Endothelial cell (in vitro differentiated cells): ENCODE measurements around the gene TECR. TPM values are rescaled to one million over a fixed set of nuclear protein-coding genes. Genes with fewer than 3 reads are reported as not detected.
"Not testable (repeated sequence)": the region's sequence is repeated elsewhere in the genome, so short reads cannot be mapped to it uniquely, and the experiment has no call there.

Experiments
- DNase-seq: peaks from one replicate; pipeline ENCODE4 v3.0.0; 2021; ENCODE audit warnings: low spot score
- H3K27ac Mint-ChIP-seq: one replicate; pipeline ENCODE4 v1.8.0; 2021; ENCODE audit warnings: mixed read lengths, inconsistent platforms; ENCODE audit not compliant: unreplicated experiment
- H3K27me3 Mint-ChIP-seq: one replicate; pipeline ENCODE4 v1.8.0; 2021; ENCODE audit warnings: mild to moderate bottlenecking, moderate library complexity, mixed read lengths, inconsistent platforms; ENCODE audit not compliant: unreplicated experiment
- H3K36me3 Mint-ChIP-seq: one replicate; pipeline ENCODE4 v1.8.0; 2021; ENCODE audit warnings: mild to moderate bottlenecking, low read depth, mixed read lengths, inconsistent platforms; ENCODE audit not compliant: unreplicated experiment
- H3K4me1 Mint-ChIP-seq: one replicate; pipeline ENCODE4 v1.8.0; 2021; ENCODE audit warnings: mild to moderate bottlenecking, mixed read lengths, inconsistent platforms; ENCODE audit not compliant: unreplicated experiment
- H3K4me3 Mint-ChIP-seq: one replicate; pipeline ENCODE4 v1.8.0; 2021; ENCODE audit warnings: mild to moderate bottlenecking, mixed read lengths, inconsistent platforms; ENCODE audit not compliant: unreplicated experiment
- H3K9me3 Mint-ChIP-seq: one replicate; pipeline ENCODE4 v1.8.0; 2021; ENCODE audit warnings: mixed read lengths, inconsistent platforms; ENCODE audit not compliant: unreplicated experiment
- CTCF ChIP-seq: fragments of 200-600 bp; sonication (generic); IDR thresholded peaks from one replicate; pipeline ENCODE4 v1.5.0; 2021; ENCODE audit warnings: antibody characterized with exemption; ENCODE audit not compliant: unreplicated experiment
- microRNA-seq: library from miRNA; unstranded; fragments of <30 nt; microRNA quantifications from one replicate; pipeline ENCODE4, GENCODE V29; 2020; ENCODE audit not compliant: unreplicated experiment
- total RNA-seq: library from RNA; stranded (reverse); fragmentation: NEBNext Ultra II Directional; extraction: Animal tissue kit (Norgen Biotek cat#: 25700); gene quantifications from one replicate; pipeline ENCODE4 v1.2.1, GENCODE V29; 2021; ENCODE audit not compliant: unreplicated experiment

Gene TECR
- total RNA-seq, 1 donor from 2014 or later, result 116 TPM

- Mint-ChIP-seq H3K27ac (no peak overlapping the region), H3K9me3 (peaks cover 8% of the 10 kb centered on the region), H3K36me3 (peaks cover 4% of the 10 kb centered on the region), H3K4me3 (no peak overlapping the region), H3K4me1 (no peaks in the 10 kb centered on the region), H3K27me3 (peaks cover 5% of the 10 kb centered on the region)
- TF ChIP-seq CTCF, result no peak
- DNase-seq, result no peak
Observed at GRCh38 chr19:14612657-14613056, 83.3 kb downstream of the TECR start.

- not testable (repeated sequence) for H3K36me3 Mint-ChIP-seq, H3K9me3 Mint-ChIP-seq, H3K27ac Mint-ChIP-seq, H3K4me1 Mint-ChIP-seq, H3K4me3 Mint-ChIP-seq, H3K27me3 Mint-ChIP-seq, DNase-seq
Observed at GRCh38 chr19:14613399-14614098, 84.2 kb downstream of the TECR start.

- peaks cover 4% of the 10 kb centered on the region for H3K36me3 Mint-ChIP-seq
- no peak overlapping the region for H3K27ac Mint-ChIP-seq
- peaks cover 8% of the 10 kb centered on the region for H3K9me3 Mint-ChIP-seq
- no peak overlapping the region for H3K4me3 Mint-ChIP-seq
- H3K4me1 Mint-ChIP-seq, result no peaks in the 10 kb centered on the region
- peaks cover 5% of the 10 kb centered on the region for H3K27me3 Mint-ChIP-seq
- DNase-seq, result no peak
- no peak for TF ChIP-seq CTCF
Observed at GRCh38 chr19:14614099-14614412, 84.7 kb downstream of the TECR start.

Small RNAs within 50 kb of the gene (microRNA-seq; reads per million reads assigned to microRNA genes)
- gene MIR639, result not detected

Other genes starting within 250 kb of the TECR start
- gene ADGRE5, start 148.2 kb upstream of the TECR start, total RNA-seq, result 12.8 TPM
- 81.1 TPM for gene DDX39A, start 110.3 kb upstream of the TECR start, total RNA-seq
- gene PKN1, start 96.3 kb upstream of the TECR start, total RNA-seq, result 207 TPM
- 0.31 TPM for gene PTGER1, start 54.2 kb upstream of the TECR start, total RNA-seq
- 106 TPM for gene GIPC1, start 33.5 kb upstream of the TECR start, total RNA-seq
- 45.7 TPM for gene DNAJB1, start 11.2 kb upstream of the TECR start, total RNA-seq
- gene NDUFB7, start 42.5 kb downstream of the TECR start, total RNA-seq, result 122 TPM
- gene CLEC17A, start 53.5 kb downstream of the TECR start, total RNA-seq, result not detected
- gene ADGRE3, start 145.2 kb downstream of the TECR start, total RNA-seq, result not detected
- gene ZNF333, start 160.5 kb downstream of the TECR start, total RNA-seq, result 17.5 TPM
- 1.2 TPM for gene ADGRE2, start 249.0 kb downstream of the TECR start, total RNA-seq